Fibroblast of villous mesenchyme (primary cell): ENCODE measurements around the gene FBXW11. TPM values are rescaled to one million over a fixed set of nuclear protein-coding genes. Genes with fewer than 3 reads are reported as not detected.
"Not testable (repeated sequence)": the region's sequence is repeated elsewhere in the genome, so short reads cannot be mapped to it uniquely, and the experiment has no call there.

Source experiments
- DNase-seq: peaks from one replicate; pipeline ENCODE4 v3.0.0-alpha.2; 2010; ENCODE audit warnings: low read depth
- H3K4me3 ChIP-seq: 2 replicates; pipeline ENCODE4 v1.5.1; 2011; ENCODE audit warnings: low read depth, mild to moderate bottlenecking, low read length
- CTCF ChIP-seq: IDR thresholded peaks from 2 replicates; pipeline ENCODE4 v1.5.1; 2012; ENCODE audit warnings: low read depth, mild to moderate bottlenecking, low read length; ENCODE audit not compliant: insufficient read depth
- total RNA-seq: library from RNA; depleted of rRNA; stranded (reverse); fragments of >200 nt; gene quantifications from 2 replicates; pipeline ENCODE4 v1.2.3, GENCODE V29; 2012

Gene FBXW11
- total RNA-seq, 1 donor = 112 TPM

GRCh38 chr5:171945476-171945875 lies 61.0 kb downstream of the FBXW11 start:
- no peak overlapping the region for H3K4me3 ChIP-seq
- DNase-seq = no peak
- TF ChIP-seq CTCF = no peak

- no peak overlapping the region for H3K4me3 ChIP-seq
- no peak for TF ChIP-seq CTCF
- peak; percentile 74 for DNase-seq
Measured at GRCh38 chr5:171945066-171945465, 61.4 kb downstream of the FBXW11 start.

GRCh38 chr5:171942112-171942516 lies 64.3 kb downstream of the FBXW11 start:
- H3K4me3 ChIP-seq, DNase-seq: not testable (repeated sequence)

- DNase-seq, H3K4me3 ChIP-seq: not testable (repeated sequence)
Measured at GRCh38 chr5:171941675-171942074, 64.8 kb downstream of the FBXW11 start.

- DNase-seq, H3K4me3 ChIP-seq: not testable (repeated sequence)
Measured at GRCh38 chr5:171941275-171941674, 65.2 kb downstream of the FBXW11 start.

GRCh38 chr5:171939951-171940350 lies 66.5 kb downstream of the FBXW11 start:
- no peak for TF ChIP-seq CTCF
- no peak overlapping the region for H3K4me3 ChIP-seq
- no peak for DNase-seq

GRCh38 chr5:171938358-171938757 lies 68.1 kb downstream of the FBXW11 start:
- no peak for DNase-seq
- H3K4me3 ChIP-seq = no peak overlapping the region
- TF ChIP-seq CTCF = no peak

- no peak overlapping the region for H3K4me3 ChIP-seq
- TF ChIP-seq CTCF = no peak
- DNase-seq = no peak
Measured at GRCh38 chr5:171937351-171937750, 69.1 kb downstream of the FBXW11 start.

GRCh38 chr5:171934586-171934985 lies 71.9 kb downstream of the FBXW11 start:
- TF ChIP-seq CTCF = no peak
- no peak for DNase-seq
- H3K4me3 ChIP-seq = no peak overlapping the region
